HCT116 (cell line): ENCODE results near the gene ALOX12B. TPM values are rescaled to one million over a fixed set of nuclear protein-coding genes. Genes with fewer than 3 reads are reported as not detected.

Experiments
- ATAC-seq: fragments of 200-7000 bp; cut with Tn5 transposase; 2 replicates; pipeline ENCODE4 v1.9.1; 2020; ENCODE audit warnings: mild to moderate bottlenecking, moderate library complexity
- BruUV-seq: library from RNA; stranded (reverse); fragments of 400-500 nt; replicated peaks from 2 replicates; lab custom pipeline; 2021; lab: Mats Ljungman, UMichigan
- CTCF ChIA-PET: fragments of 300-600 bp; sonication (Branson Sonifier 250); formaldehyde crosslinking; loops from one replicate; lab custom pipeline; 2021; ENCODE audit warnings: antibody characterized with exemption; lab: Charles Lee
- POLR2A ChIA-PET: fragments of 300-600, 350-600 bp; sonication (Branson Sonifier 250); formaldehyde crosslinking; loops from one replicate; lab custom pipeline; 2021; ENCODE audit warnings: antibody characterized with exemption; lab: Charles Lee
- RAD21 ChIA-PET, 2 experiments: fragments of 300-600 bp; sonication (Branson Sonifier 250); formaldehyde crosslinking; loops; one replicate each; lab custom pipeline; 2023; ENCODE audit warnings: low total read pairs in 2 of 2; ENCODE audit not compliant: uncharacterized antibody in 2 of 2, unreplicated experiment in 2 of 2, low non-redundant PET in 1 of 2; lab: Charles Lee
- DNase-seq: peaks from one replicate; pipeline ENCODE4 v3.0.0-alpha.2; 2010; ENCODE audit warnings: low read depth, low spot score
- H2AFZ ChIP-seq: fragments of 200-600 bp; shearing (Covaris generic), sonication (generic); 2 replicates; pipeline ENCODE4 v1.6.1; 2017; ENCODE audit warnings: low read depth, mixed run types, mixed read lengths, antibody characterized with exemption, low read length; ENCODE audit not compliant: poor library complexity, severe bottlenecking
- H3K27ac ChIP-seq: 2 replicates; pipeline ENCODE4 v1.5.1; 2012; ENCODE audit warnings: low read depth, low read length
- H3K27me3 ChIP-seq: fragments of 200-600 bp; sonication (generic); 2 replicates; pipeline ENCODE4 v1.6.1; 2016; ENCODE audit warnings: mixed run types, low read length, mixed read lengths; ENCODE audit not compliant: insufficient read depth
- H3K36me3 ChIP-seq, 2 experiments: fragments of 200-500 bp in 1 of 2; fragments of 200-600 bp in 1 of 2; sonication (Bioruptor generic) in 1 of 2; sonication (generic) in 1 of 2; 2 replicates each; pipeline versions ENCODE4 v1.5.1 to v1.6.1; 2014 to 2016; ENCODE audit warnings: low read length in 2 of 2, inconsistent platforms in 1 of 2, mixed read lengths in 1 of 2, mixed run types in 1 of 2; ENCODE audit not compliant: insufficient read depth in 2 of 2, control insufficient read depth in 1 of 2
- H3K4me1 ChIP-seq, 2 experiments: fragments of 200-600 bp in 1 of 2; sonication (generic) in 1 of 2; 2 replicates each; pipeline versions ENCODE4 v1.5.1 to v1.6.1; 2012 to 2017; ENCODE audit warnings: low read length in 2 of 2, inconsistent platforms in 1 of 2, mild to moderate bottlenecking in 1 of 2, mixed read lengths in 1 of 2, mixed run types in 1 of 2, moderate library complexity in 1 of 2; ENCODE audit not compliant: insufficient read depth in 2 of 2, control insufficient read depth in 1 of 2
- H3K4me2 ChIP-seq: fragments of 200-600 bp; sonication (generic); 2 replicates; pipeline ENCODE4 v1.6.1; 2017; ENCODE audit warnings: mixed run types, low read length, mixed read lengths
- H3K4me3 ChIP-seq, 2 experiments: fragments of 200-600 bp in 1 of 2; sonication (generic) in 1 of 2; replicated peaks in 1 of 2; 2 replicates each; pipeline ENCODE4 v1.5.1; 2011 to 2016; ENCODE audit warnings: low read length in 2 of 2, control low read depth in 1 of 2, low read depth in 1 of 2, mild to moderate bottlenecking in 1 of 2, mixed read lengths in 1 of 2, mixed run types in 1 of 2
- H3K79me2 ChIP-seq: fragments of 200-600 bp; sonication (generic); 2 replicates; pipeline ENCODE4 v1.6.1; 2017; ENCODE audit warnings: mild to moderate bottlenecking, mixed run types, low read length, moderate library complexity, mixed read lengths; ENCODE audit not compliant: insufficient read depth
- H3K9ac ChIP-seq: fragments of 200-600 bp; sonication (generic); 2 replicates; pipeline ENCODE4 v1.6.1; 2016; ENCODE audit warnings: low read length, mixed read lengths
- H3K9me2 ChIP-seq: fragments of 200-600 bp; sonication (generic), shearing (Covaris generic); 2 replicates; pipeline ENCODE4 v1.6.1; 2017; ENCODE audit warnings: mixed run types, mild to moderate bottlenecking, moderate library complexity; ENCODE audit not compliant: insufficient read depth
- H3K9me3 ChIP-seq, 2 experiments: fragments of 200-500 bp in 1 of 2; fragments of 200-600 bp in 1 of 2; sonication (Bioruptor generic) in 1 of 2; sonication (generic) in 1 of 2; 2 replicates each; pipeline ENCODE4 v1.6.1; 2014 to 2017; ENCODE audit warnings: low read length in 2 of 2, mixed read lengths in 2 of 2, inconsistent platforms in 1 of 2, low read depth in 1 of 2, mild to moderate bottlenecking in 1 of 2, mixed run types in 1 of 2, moderate library complexity in 1 of 2; ENCODE audit not compliant: control insufficient read depth in 1 of 2, insufficient read depth in 1 of 2
- H4K20me1 ChIP-seq: fragments of 200-600 bp; sonication (generic), shearing (Covaris generic); 2 replicates; pipeline ENCODE4 v1.6.1; 2017; ENCODE audit warnings: mixed run types, mild to moderate bottlenecking, moderate library complexity; ENCODE audit not compliant: insufficient read depth
- CBX3 ChIP-seq: IDR thresholded peaks from 2 replicates; pipeline ENCODE4 v1.6.1; 2012; ENCODE audit warnings: low read depth
- EGR1 ChIP-seq: IDR thresholded peaks from 2 replicates; pipeline ENCODE4 v1.6.1; 2012; ENCODE audit warnings: low read depth
- ELF1 ChIP-seq: IDR thresholded peaks from 2 replicates; pipeline ENCODE4 v1.6.1; 2012; ENCODE audit warnings: low read depth, borderline replicate concordance
- EZH2 ChIP-seq: fragments of 200-600 bp; sonication (generic); IDR thresholded peaks from 2 replicates; pipeline ENCODE4 v1.6.1; 2017; ENCODE audit warnings: antibody characterized with exemption, mixed run types
- EZH2phosphoT487 ChIP-seq: fragments of 200-600 bp; IDR thresholded peaks from 2 replicates; pipeline ENCODE4 v1.6.1; 2018; ENCODE audit warnings: antibody characterized with exemption, borderline replicate concordance
- JUND ChIP-seq: IDR thresholded peaks from 2 replicates; pipeline ENCODE4 v1.6.1; 2012
- RAD21 ChIP-seq: IDR thresholded peaks from 2 replicates; pipeline ENCODE4 v1.6.1; 2012; ENCODE audit warnings: low read depth, mild to moderate bottlenecking
- SP1 ChIP-seq: IDR thresholded peaks from 2 replicates; pipeline ENCODE4 v1.6.1; 2012; ENCODE audit warnings: low read depth
- YY1 ChIP-seq: IDR thresholded peaks from 2 replicates; pipeline ENCODE4 v1.6.1; 2011; ENCODE audit warnings: low read length, low read depth, moderate library complexity, mild to moderate bottlenecking; ENCODE audit not compliant: insufficient replicate concordance; ENCODE audit errors: extremely low read depth
- ZFX ChIP-seq: fragments of 450-650 bp; IDR thresholded peaks from 2 replicates; pipeline ENCODE4 v1.6.1; 2017
- ZNF274 ChIP-seq: fragments of 200-500 bp; sonication (Bioruptor generic); IDR thresholded peaks from 2 replicates; pipeline ENCODE4 v1.6.1; 2014; ENCODE audit warnings: mild to moderate bottlenecking, low read depth, low read length, inconsistent platforms
- intact Hi-C: fragments of 100-400 bp; cut with micrococcal nuclease; formaldehyde crosslinking; loops from 2 replicates; pipeline ENCODE4 v1.10.0; 2022
- total RNA-seq: library from RNA; stranded (reverse); gene quantifications from one replicate; pipeline ENCODE4 v1.2.1, GENCODE V29; 2021; ENCODE audit not compliant: unreplicated experiment
- TF ChIP-seq, protein P1 (sequence below): IDR thresholded peaks from 2 replicates; pipeline ENCODE4 v1.6.1; 2012
- TF ChIP-seq, protein P2 (sequence below): IDR thresholded peaks from 2 replicates; pipeline ENCODE4 v1.6.1; 2011; ENCODE audit warnings: mild to moderate bottlenecking, low read length, moderate library complexity; ENCODE audit not compliant: insufficient replicate concordance; ENCODE audit errors: extremely low read depth
- TF ChIP-seq, protein P3 (sequence below): IDR thresholded peaks from 2 replicates; pipeline ENCODE4 v1.6.1; 2012

ALOX12B gene
- total RNA-seq, 1 experiment from 2014 or later = 3.8 TPM

DNA sequence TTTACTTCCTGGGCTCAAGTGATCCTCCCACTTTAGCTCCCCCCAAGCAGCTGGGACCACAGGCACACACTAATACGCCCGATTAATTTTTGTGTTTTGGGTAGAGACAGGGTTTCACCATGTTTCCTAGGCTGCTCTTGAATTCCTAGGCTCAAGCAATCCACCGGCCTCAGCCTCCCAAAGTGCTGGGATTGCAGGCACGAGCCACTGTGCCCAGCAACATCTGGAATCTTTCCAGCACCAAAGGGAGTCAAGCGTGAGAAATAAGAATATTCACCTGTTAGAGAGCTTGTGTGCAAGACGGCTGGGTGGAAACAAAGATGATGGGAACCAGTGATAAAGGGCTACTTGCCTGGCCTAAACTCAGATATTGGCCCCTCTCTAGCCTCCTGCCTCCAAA is 14.2 kb upstream of the ALOX12B start:
- POLR2A ChIA-PET = interaction anchor here (1.1 kb wide), 1 partner anchor 71 kb away, joined by 3 read pairs; no protein-coding TSS in a partner anchor

DNA sequence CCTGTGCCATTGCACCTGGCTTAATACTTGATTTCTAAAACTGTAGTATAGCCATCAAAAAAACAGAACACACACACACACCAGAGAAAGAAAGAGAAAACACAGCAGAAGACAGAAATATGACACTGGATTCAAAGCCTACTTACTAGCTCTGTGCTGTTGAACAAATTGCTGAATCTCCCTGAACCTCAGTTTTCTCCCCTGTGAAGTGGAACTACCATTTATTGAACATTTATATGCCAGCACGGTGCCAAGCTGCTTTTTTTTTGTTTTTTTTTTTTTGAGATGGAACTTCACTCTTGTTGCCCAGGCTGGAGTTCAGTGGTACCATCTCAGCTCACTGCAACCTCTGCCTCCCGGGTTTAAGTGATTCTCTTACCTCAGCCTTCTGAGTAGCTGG is 13.2 kb upstream of the ALOX12B start:
- RAD21 ChIA-PET = no interaction called here
- CTCF ChIA-PET = interaction anchor here (1.3 to 1.4 kb wide), 3 partner anchors 10 to 41 kb away, joined by 4 to 6 read pairs (median 4); no protein-coding TSS in a partner anchor
- intact Hi-C loops = no loop called here
- H3K36me3 ChIP-seq = no peaks in the 10 kb centered on the region
- H3K4me1 ChIP-seq = peaks cover 0 to 11% of the 10 kb centered on the region in 2 experiments; a peak in 2 of 4 replicates
- H3K9ac ChIP-seq = no peak overlapping the region
- H3K4me2 ChIP-seq = no peak overlapping the region
- no peak overlapping the region for H2AFZ ChIP-seq
- ATAC-seq (no peak), DNase-seq (no peak)
- H3K9me2 ChIP-seq = no peaks in the 10 kb centered on the region
- no peaks in the 10 kb centered on the region for H3K27me3 ChIP-seq
- no peak overlapping the region for H3K4me3 ChIP-seq
- H4K20me1 ChIP-seq = no peaks in the 10 kb centered on the region
- POLR2A ChIA-PET = no interaction called here
- H3K9me3 ChIP-seq = no peaks in the 10 kb centered on the region
- no TSS peak for BruUV-seq
- no peak overlapping the region for H3K27ac ChIP-seq
- H3K79me2 ChIP-seq = no peaks in the 10 kb centered on the region
- TF ChIP-seq ELF1 (no peak), JUND (no peak), EZH2phosphoT487 (no peak), RAD21 (no peak), EGR1 (no peak), EZH2 (no peak), YY1 (no peak), ZNF274 (no peak), CBX3 (no peak), ZFX (no peak), SP1 (no peak)
- TF ChIP-seq, protein P1, sequence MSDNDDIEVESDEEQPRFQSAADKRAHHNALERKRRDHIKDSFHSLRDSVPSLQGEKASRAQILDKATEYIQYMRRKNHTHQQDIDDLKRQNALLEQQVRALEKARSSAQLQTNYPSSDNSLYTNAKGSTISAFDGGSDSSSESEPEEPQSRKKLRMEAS = no peak
- TF ChIP-seq, protein P2, sequence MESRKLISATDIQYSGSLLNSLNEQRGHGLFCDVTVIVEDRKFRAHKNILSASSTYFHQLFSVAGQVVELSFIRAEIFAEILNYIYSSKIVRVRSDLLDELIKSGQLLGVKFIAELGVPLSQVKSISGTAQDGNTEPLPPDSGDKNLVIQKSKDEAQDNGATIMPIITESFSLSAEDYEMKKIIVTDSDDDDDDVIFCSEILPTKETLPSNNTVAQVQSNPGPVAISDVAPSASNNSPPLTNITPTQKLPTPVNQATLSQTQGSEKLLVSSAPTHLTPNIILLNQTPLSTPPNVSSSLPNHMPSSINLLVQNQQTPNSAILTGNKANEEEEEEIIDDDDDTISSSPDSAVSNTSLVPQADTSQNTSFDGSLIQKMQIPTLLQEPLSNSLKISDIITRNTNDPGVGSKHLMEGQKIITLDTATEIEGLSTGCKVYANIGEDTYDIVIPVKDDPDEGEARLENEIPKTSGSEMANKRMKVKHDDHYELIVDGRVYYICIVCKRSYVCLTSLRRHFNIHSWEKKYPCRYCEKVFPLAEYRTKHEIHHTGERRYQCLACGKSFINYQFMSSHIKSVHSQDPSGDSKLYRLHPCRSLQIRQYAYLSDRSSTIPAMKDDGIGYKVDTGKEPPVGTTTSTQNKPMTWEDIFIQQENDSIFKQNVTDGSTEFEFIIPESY = no peak
- TF ChIP-seq, protein P3, sequence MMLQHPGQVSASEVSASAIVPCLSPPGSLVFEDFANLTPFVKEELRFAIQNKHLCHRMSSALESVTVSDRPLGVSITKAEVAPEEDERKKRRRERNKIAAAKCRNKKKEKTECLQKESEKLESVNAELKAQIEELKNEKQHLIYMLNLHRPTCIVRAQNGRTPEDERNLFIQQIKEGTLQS = no peak

More for the DNA sequence above, 14.2 kb upstream of the ALOX12B start:
- ChIA-PET CTCF (interaction anchor here (0.7 to 1.3 kb wide), 4 partner anchors 8 to 50 kb away, joined by 3 to 4 read pairs (median 4); partner anchors contain the start of gene PER1), RAD21 (no interaction called here)
- Histone ChIP-seq H3K4me1 (peaks cover 0 to 11% of the 10 kb centered on the region in 2 experiments; a peak in 3 of 4 replicates), H3K9me2 (no peaks in the 10 kb centered on the region), H3K9me3 (no peaks in the 10 kb centered on the region), H3K9ac (no peak overlapping the region), H3K4me2 (no peak overlapping the region), H3K27ac (no peak overlapping the region), H2AFZ (no peak overlapping the region), H3K79me2 (no peaks in the 10 kb centered on the region), H3K36me3 (no peaks in the 10 kb centered on the region), H3K4me3 (no peak overlapping the region), H3K27me3 (no peaks in the 10 kb centered on the region), H4K20me1 (no peaks in the 10 kb centered on the region)
- BruUV-seq = no TSS peak
- intact Hi-C loops = no loop called here
- TF ChIP-seq, protein P1 = no peak
- DNase-seq (no peak), ATAC-seq (no peak)
